OCI-LY7 (cell line): Measurements from ENCODE around the gene GJA5.

ENCODE experiments used
- CTCF ChIP-seq: fragments of 200-600 bp; sonication (generic); conservative IDR thresholded peaks from 2 replicates; pipeline ENCODE4 v1.5.1; 2014; ENCODE audit warnings: mild to moderate bottlenecking, antibody characterized with exemption, low read length, moderate library complexity, mixed read lengths
- EZH2phosphoT487 ChIP-seq: fragments of 200-600 bp; sonication (generic); IDR thresholded peaks from 2 replicates; pipeline ENCODE4 v1.6.1; 2018; ENCODE audit warnings: low read depth, borderline replicate concordance, mild to moderate bottlenecking, mixed run types, antibody characterized with exemption, low read length, moderate library complexity, mixed read lengths

GRCh38 chr1:147726168-147726567 is 34.2 kb downstream of the GJA5 start:
- TF ChIP-seq CTCF (no peak), EZH2phosphoT487 (no peak)
